ENCODE data around the gene PPP1R12B.
"Not testable (repeated sequence)": the region's sequence is repeated elsewhere in the genome, so short reads cannot be mapped to it uniquely, and the experiment has no call there.

PPP1R12B gene

GRCh38 chr1:202588503-202589189 is 240.1 kb downstream of the PPP1R12B start:
- DNase-seq: no peak

- DNase-seq: no peak
Observed at GRCh38 chr1:202589190-202589930, 240.9 kb downstream of the PPP1R12B start.

- no peak for DNase-seq
Observed at GRCh38 chr1:202590126-202590525, 241.6 kb downstream of the PPP1R12B start.

- DNase-seq: no peak
Observed at GRCh38 chr1:202590975-202591411, 242.5 kb downstream of the PPP1R12B start.

- no peak for DNase-seq
Observed at GRCh38 chr1:202591515-202591914, 243.0 kb downstream of the PPP1R12B start.

- DNase-seq: no peak
Observed at GRCh38 chr1:202592146-202592545, 243.6 kb downstream of the PPP1R12B start.

- no peak for DNase-seq
Observed at GRCh38 chr1:202593845-202594244, 245.3 kb downstream of the PPP1R12B start.

GRCh38 chr1:202596638-202597037 is 248.1 kb downstream of the PPP1R12B start:
- DNase-seq: no peak

GRCh38 chr1:202597090-202597761 is 248.7 kb downstream of the PPP1R12B start:
- DNase-seq: no peak

GRCh38 chr1:202599669-202600431 is 251.4 kb downstream of the PPP1R12B start:
- peak; percentile 36 to 57 for DNase-seq

- no peak for DNase-seq
Observed at GRCh38 chr1:202600432-202601041, 252.0 kb downstream of the PPP1R12B start.

- DNase-seq: no peak
Observed at GRCh38 chr1:202603435-202603834, 254.9 kb downstream of the PPP1R12B start.

- no peak for DNase-seq
Observed at GRCh38 chr1:202605515-202605914, 257.0 kb downstream of the PPP1R12B start.

GRCh38 chr1:202612036-202612435 is 263.5 kb downstream of the PPP1R12B start:
- DNase-seq: not testable (repeated sequence)

GRCh38 chr1:202613571-202613970 is 265.1 kb downstream of the PPP1R12B start:
- DNase-seq: no peak

- DNase-seq: not testable (repeated sequence)
Observed at GRCh38 chr1:202614363-202615207, 266.1 kb downstream of the PPP1R12B start.

- not testable (repeated sequence) for DNase-seq
Observed at GRCh38 chr1:202615208-202615500, 266.7 kb downstream of the PPP1R12B start.

GRCh38 chr1:202615501-202616354 is 267.2 kb downstream of the PPP1R12B start:
- no peak for DNase-seq

- no peak for DNase-seq
Observed at GRCh38 chr1:202616355-202616915, 267.9 kb downstream of the PPP1R12B start.

- DNase-seq: not testable (repeated sequence)
Observed at GRCh38 chr1:202619012-202619411, 270.5 kb downstream of the PPP1R12B start.
